GM08714 (cell line): ENCODE data around the gene ERV3-1.
"Not testable (repeated sequence)": the region's sequence is repeated elsewhere in the genome, so short reads cannot be mapped to it uniquely, and the experiment has no call there.

Source experiments
- H3K4me3 ChIP-seq: fragments of 200-500 bp; sonication (Bioruptor generic); 2 replicates; pipeline ENCODE4 v1.5.1; 2014; ENCODE audit warnings: mild to moderate bottlenecking, low read length, inconsistent platforms
- ZNF274 ChIP-seq: IDR thresholded peaks from 2 replicates; pipeline ENCODE4 v1.6.1; 2012; ENCODE audit warnings: mild to moderate bottlenecking, low read depth, low read length

ERV3-1 gene

DNA sequence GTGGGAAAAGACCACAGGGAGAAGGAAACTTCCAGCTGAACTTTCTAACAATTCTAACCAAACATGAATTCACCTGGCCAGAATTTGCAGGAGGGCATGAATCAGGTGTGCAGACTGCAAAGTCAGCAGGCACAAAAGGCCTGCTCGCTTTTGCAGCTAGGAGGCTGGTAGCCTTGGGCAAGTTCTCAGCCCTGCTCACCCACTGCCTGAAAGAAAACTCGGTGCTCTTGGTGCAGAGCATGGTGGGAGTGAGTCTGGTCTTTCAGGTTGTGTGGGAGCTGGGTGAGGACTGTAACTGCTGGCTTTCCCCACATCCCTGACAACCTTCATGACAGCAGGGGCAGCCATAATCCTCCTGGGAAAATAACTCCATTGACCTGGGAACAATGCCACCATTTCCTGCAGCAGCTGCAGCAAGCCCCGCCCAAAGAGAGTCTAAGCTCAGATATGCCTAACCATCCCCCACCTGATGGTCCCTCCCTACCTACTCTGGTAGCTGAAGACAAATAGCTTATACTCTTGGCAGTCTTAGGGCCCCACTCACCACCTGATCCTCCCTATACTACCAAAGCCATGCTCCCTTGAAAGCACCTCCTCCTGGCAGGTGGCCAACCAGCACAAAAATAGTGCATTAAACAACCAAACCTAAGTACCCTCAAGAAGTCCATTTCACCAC lies 47.3 kb downstream of the ERV3-1 start:
- no peak overlapping the region for H3K4me3 ChIP-seq
- no peak for TF ChIP-seq ZNF274

DNA sequence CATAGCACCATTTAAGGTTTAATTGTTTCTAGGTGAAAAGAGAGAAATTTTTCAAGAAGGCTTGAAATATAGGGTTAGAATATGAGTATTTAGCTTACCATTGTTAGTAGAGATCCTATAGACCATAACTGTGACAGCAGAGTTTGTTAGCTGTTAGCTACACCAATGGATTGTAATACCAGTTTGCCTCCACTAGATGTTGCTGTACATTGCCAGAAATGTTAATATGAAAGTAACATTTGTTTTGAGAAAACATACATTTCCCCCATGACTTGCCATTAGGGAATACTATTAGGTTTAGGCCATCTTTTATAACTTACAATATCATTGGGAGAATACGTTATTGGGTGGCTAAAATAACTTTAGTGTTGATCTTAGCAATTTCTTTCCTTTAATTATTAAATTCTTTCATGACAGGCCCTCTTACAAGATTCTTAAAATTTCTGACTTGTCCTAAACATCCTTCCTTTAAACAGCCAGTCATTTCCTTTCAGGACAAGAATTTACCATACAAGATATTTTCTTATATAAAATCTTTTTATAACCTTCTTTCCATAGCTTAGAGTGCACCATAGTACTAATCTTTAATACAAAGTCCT lies 55.1 kb downstream of the ERV3-1 start:
- no peak overlapping the region for H3K4me3 ChIP-seq
- TF ChIP-seq ZNF274 = no peak

DNA sequence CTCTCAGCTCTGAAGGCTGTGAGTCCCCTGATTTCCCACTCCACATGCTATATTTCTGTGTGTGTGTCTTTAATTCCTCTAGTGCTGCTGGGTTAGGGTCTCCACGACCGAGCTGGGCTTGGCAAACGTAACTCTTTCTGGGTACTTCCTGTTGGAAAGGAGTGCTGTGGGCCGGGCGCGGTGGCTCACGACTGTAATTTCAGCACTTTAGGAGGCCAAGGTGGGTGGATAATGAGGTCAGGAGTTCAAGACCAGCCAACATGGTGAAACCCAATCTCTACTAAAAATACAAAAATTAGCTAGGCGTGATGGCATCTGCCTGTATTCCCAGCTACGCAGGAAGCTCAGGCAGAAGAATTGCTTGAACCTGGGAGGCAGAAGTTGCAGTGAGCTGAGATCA lies 55.8 kb downstream of the ERV3-1 start:
- H3K4me3 ChIP-seq = not testable (repeated sequence)

DNA sequence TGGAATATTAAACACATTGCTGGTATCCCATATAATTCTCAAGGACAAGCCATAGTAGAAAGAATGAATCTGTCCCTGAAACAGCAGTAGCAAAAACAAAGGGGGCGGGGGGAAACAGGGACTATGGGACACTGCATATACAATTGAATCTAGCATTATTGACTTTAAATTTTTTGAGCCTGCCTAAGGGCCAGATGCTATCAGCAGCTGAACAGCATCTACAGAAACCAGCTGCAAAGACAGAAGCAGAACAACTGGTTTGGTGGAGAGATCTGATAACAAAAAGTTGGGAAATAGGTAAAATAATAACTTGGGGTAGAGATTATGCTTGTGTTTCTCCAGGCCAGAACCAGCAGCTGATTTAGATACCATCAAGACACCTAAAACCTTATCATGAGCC lies 57.7 kb downstream of the ERV3-1 start:
- H3K4me3 ChIP-seq = not testable (repeated sequence)

DNA sequence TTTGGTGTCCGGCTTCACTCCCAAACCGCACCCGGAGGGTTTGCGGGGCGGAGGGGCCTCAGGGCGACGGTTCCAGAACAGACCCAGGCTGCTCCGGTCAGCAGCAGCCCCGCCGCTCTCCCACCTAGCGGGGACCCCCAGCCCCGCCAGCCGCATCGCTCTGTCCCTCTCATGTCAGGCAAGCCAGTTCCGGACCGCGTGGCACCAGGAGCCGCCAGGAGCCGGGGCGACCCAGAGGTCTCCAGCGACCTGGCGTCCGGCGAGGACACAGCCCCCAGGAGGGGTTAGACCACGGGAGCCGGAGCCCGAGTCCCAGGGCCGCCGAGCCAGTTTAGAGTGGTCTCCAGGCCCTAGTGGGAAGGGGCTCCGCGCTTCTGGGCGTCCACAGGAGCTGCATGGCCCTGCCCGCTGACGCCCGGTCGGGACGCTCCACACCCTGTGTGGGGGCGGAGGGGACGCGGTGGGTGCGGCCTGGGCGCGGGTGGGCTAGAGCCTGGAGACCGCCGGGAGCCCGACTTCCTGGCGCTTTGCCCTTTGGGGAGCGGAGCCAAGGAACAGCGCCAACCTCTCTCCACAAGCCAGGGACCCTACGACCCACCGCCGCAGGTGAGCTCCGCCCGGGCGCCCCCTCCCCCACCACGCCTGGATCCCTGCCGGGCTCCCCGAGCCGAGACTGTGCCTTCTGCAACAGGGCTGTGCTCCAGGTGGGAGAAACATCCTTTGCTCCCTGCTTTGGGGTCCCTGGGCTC lies 59.1 kb downstream of the ERV3-1 start:
- no peak overlapping the region for H3K4me3 ChIP-seq
- TF ChIP-seq ZNF274 = no peak

DNA sequence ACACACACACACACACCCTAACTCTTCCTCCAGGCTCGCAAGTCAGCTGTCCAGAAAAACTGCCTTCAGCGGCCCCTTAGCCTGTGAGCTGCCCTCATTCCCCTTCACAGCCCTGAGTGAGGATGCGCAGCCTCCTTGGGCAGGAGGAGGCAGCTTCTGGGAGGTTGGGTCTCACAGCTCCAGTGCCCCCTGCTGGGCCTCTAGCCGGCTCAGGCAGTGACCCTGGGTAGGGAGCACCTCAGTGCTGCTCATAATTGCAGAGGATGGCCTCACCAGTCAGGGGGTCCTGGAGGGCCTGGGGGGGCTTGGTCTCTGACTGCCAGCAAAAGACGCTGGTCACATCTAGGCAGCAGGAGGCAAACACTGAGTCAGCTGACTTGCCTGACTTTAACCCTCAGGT lies 59.7 kb downstream of the ERV3-1 start:
- no peak for TF ChIP-seq ZNF274
- H3K4me3 ChIP-seq = no peak overlapping the region

DNA sequence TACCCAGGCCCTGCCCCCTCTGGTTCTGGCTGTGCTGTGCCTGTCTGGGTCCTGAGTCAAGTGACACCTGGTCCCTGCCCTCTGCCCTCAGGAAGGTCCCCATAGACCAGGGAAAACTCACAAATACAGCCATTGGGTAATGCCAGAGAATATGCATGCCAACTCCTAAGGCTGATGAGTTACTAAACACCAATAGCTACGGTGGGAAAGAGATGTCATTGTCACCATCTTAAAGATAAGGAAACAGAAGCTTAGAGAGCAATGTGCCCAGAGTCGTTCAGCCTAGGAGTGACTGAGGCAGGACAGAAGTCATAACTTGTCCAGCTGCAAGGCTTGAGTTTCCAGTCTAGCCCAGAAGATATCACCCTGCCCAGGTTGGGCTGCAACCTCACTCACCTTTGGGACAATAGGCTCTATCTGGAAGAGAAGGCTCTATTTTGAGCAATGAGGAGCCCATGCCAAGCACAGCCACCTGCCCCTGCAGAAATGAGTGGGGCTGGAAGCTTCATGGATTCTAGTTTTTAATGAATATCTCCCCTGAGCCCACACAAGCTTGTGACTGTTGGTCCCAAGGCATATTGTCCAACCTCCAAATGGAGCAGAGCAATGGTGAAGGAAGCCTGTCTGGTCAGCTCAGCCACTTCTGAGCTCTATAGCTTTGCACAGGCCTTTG lies 60.8 kb downstream of the ERV3-1 start:
- no peak for TF ChIP-seq ZNF274
- no peak overlapping the region for H3K4me3 ChIP-seq

DNA sequence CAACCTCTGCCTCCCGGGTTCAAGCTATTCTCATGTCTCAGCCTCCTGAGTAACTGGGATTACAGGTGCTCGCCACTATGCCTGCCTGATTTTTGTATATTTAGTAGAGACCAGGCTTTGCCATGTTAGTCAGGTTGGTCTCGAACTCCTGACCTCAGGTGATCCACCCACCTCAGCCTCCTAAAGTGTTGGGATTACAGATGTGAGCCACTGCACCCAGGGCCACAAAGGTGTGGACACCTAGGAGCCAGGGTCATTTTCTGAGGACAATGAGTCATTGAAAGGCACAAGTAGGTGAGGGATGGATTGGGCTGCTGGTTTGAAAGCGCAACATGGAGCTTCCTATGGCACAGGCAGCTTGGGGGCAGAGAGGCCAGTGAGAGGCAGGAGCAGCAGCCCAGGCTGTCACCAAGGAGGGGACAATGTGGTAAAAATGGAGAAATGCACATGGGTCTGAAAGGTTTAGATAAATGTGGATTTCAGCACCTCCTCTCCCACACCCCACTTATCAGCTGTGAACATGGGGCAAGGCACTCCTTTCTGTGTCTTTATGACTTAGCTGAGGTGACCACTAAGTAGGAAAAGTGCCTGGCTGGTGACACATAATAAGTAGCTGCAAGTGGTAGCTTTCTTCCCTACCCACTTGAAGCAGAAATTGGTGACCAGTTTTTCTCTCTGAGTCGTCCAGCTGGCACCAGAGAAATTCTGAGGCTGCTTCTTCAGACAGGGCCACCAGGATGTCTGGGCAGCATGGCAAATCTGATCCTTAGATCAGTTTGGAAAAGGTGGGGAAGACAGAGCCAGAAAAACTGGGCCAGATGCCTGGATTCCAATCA lies 61.6 kb downstream of the ERV3-1 start:
- not testable (repeated sequence) for H3K4me3 ChIP-seq
